Heart left ventricle (tissue), 16 donors: ENCODE measurements around the gene VSX2. TPM values are rescaled to one million over a fixed set of nuclear protein-coding genes. Genes with fewer than 3 reads are reported as not detected.
"Not testable (repeated sequence)": the region's sequence is repeated elsewhere in the genome, so short reads cannot be mapped to it uniquely, and the experiment has no call there.

Experiments
- ATAC-seq, 4 donors: fragments of 200-7000 bp; cut with Tn5 transposase; one replicate each; pipeline ENCODE4 v1.9.1; 2020 to 2022; ENCODE audit warnings: moderate library complexity in 4 of 4, mild to moderate bottlenecking in 3 of 4, moderate number of reproducible peaks in 1 of 4
- DNase-seq, 5 donors: peaks; one replicate each; pipeline ENCODE4 v3.0.0-alpha.2; 2020
- H3K27ac ChIP-seq, 12 donors: fragments of 200-600 bp; sonication (generic) in 4 of 12; one replicate each; pipeline versions ENCODE4 v1.5.0 to v1.8.0; 2016 to 2022; ENCODE audit warnings: mild to moderate bottlenecking in 2 of 12
- H3K27me3 ChIP-seq, 9 donors: fragments of 200-600 bp; sonication (generic) in 2 of 9; one replicate each; pipeline versions ENCODE4 v1.5.1 to v1.8.0; 2016 to 2022; ENCODE audit warnings: mild to moderate bottlenecking in 3 of 9
- H3K36me3 ChIP-seq, 9 donors: fragments of 200-600 bp; sonication (generic) in 2 of 9; one replicate each; pipeline versions ENCODE4 v1.5.0 to v1.8.0; 2018 to 2022; ENCODE audit warnings: mild to moderate bottlenecking in 2 of 9
- H3K4me1 ChIP-seq, 12 donors: fragments of 200-600 bp; sonication (generic) in 4 of 12; one replicate each; pipeline versions ENCODE4 v1.5.0 to v1.8.0; 2016 to 2022; ENCODE audit warnings: mild to moderate bottlenecking in 3 of 12
- H3K4me3 ChIP-seq, 12 donors: fragments of 200-600 bp; sonication (generic) in 4 of 12; one replicate each; pipeline versions ENCODE4 v1.5.0 to v1.8.0; 2017 to 2022; ENCODE audit warnings: mild to moderate bottlenecking in 9 of 12, moderate library complexity in 4 of 12
- H3K9me3 ChIP-seq, 12 donors: fragments of 200-600 bp; sonication (generic) in 4 of 12; one replicate each; pipeline versions ENCODE4 v1.5.0 to v1.8.0; 2016 to 2022; ENCODE audit warnings: mild to moderate bottlenecking in 1 of 12
- CTCF ChIP-seq, 12 donors: fragments of 200-600 bp; sonication (generic) in 4 of 12; IDR thresholded peaks; one replicate each; pipeline versions ENCODE4 v1.5.0 to v1.8.0; 2018 to 2022; ENCODE audit warnings: antibody characterized with exemption in 12 of 12, mild to moderate bottlenecking in 5 of 12
- POLR2A ChIP-seq, 2 donors: fragments of 450-650 bp; IDR thresholded peaks; one replicate each; pipeline ENCODE4 v1.6.1; 2017; ENCODE audit warnings: antibody characterized with exemption in 2 of 2, mild to moderate bottlenecking in 2 of 2, moderate library complexity in 2 of 2
- WGBS, 4 donors: extraction: QIAGEN DNeasy Blood & Tissue Kit in 2 of 4; methylation state at CpG; one replicate each; pipeline versions ENCODE4 v1.1.5 to v1.1.7; 2013 to 2018; 5-methylcytosine and 5-hydroxymethylcytosine counted together
- intact Hi-C, 10 donors: fragments of 100-400 bp; cut with DNase I; formaldehyde crosslinking; loops; one replicate each; pipeline versions ENCODE4 v1.11.1 to v1.14.2; 2022
- polyA plus RNA-seq, 2 donors: library from polyadenylated mRNA; stranded (reverse); fragments of 200-250 nt; gene quantifications; one replicate each; pipeline ENCODE4 v1.2.3, GENCODE V29; 2013
- total RNA-seq, 9 donors: library from RNA; depleted of rRNA in 2 of 9; stranded (reverse); fragments of >200 nt in 2 of 9; fragmentation: NEBNext Ultra II Directional in 3 of 9; extraction: Animal tissue kit (Norgen Biotek cat#: 25700) in 3 of 9; gene quantifications; one replicate each; pipeline versions ENCODE4 v1.1.0 to v1.2.4, GENCODE V29; 2016 to 2023
- donor health status: ischemic (EF 13 %, LVEDD 7.1; RV severe dilation, severe dysfunction).
- donor health status: healthy with polysubstance abuse.
- donor health status: DM: no; HTN: yes; CAD: no.
- donor health status: DM: no; HTN: no; CAD: no.
- donor health status: ischemic (EF 25% LVEDD 6.9; RV normal size, moderate dysfunction).
- donor health status: ischemic (EF 25% LVEDD 5.7; RV mildly dilated, moderate dysfunction).
- donor health status: healthy.
- donor health status: DM: yes; HTN: yes; CAD: no.
- donor health status: ischemic (EF 35%, LVEDD 5.7; RV mildly dilated, moderate dysfunction).
- donor health status: nonischemic (EF 11% LVEDD 7.7; RV severe dilation, severe dysfunction).
- donor health status: DM: yes; HTN: yes; CAD: no.
- donor health status: PGD.
- donor health status: ischemic (EF 29% LVEDD 5.4; RV normal size, mild dysfunction).
- donor health status: nonischemic (EF 23%, LVEDD 6.1; RV moderate dilation, normal function).

Gene VSX2
- total and polyA plus RNA-seq, 11 donors = 0.08 TPM; not detected in 10

- no peaks in the 10 kb centered on the region for H3K36me3 ChIP-seq
- DNase-seq (no peak), ATAC-seq (no peak)
- H3K9me3 ChIP-seq = no peaks in the 10 kb centered on the region
- intact Hi-C loops = no loop called here
- TF ChIP-seq POLR2A (IDR thresholded peaks at IDR 0.05) (no peak), CTCF (IDR thresholded peaks at IDR 0.05) (no peak)
- H3K4me1 ChIP-seq = no peaks in the 10 kb centered on the region
- no peak overlapping the region for H3K27ac ChIP-seq
- 65 to 73% (median 67%) methylated on average over 13 of the region's 13 CpGs for WGBS, 4 donors
- H3K27me3 ChIP-seq = no peaks in the 10 kb centered on the region
- H3K4me3 ChIP-seq = no peak overlapping the region
These were observed 26.2 kb downstream of the VSX2 start for GRCh38 chr14:74265301-74265965.

GRCh38 chr14:74267588-74267987, 28.3 kb downstream of the VSX2 start:
- Histone ChIP-seq H3K36me3 (no peaks in the 10 kb centered on the region), H3K4me3 (no peak overlapping the region), H3K27me3 (peaks cover 0 to 3% (median 0%) of the 10 kb centered on the region in 9 donors), H3K27ac (no peak overlapping the region), H3K9me3 (no peaks in the 10 kb centered on the region), H3K4me1 (no peaks in the 10 kb centered on the region)
- DNase-seq = no peak
- TF ChIP-seq POLR2A (IDR thresholded peaks at IDR 0.05) (no peak), CTCF (IDR thresholded peaks at IDR 0.05) (no peak)
- 46 to 59% (median 54%) methylated on average over 3 of the region's 3 CpGs for WGBS, 4 donors
- no peak for ATAC-seq
- intact Hi-C loops = no loop called here

- H3K4me3 ChIP-seq, H3K27me3 ChIP-seq, ATAC-seq, H3K9me3 ChIP-seq, intact Hi-C loops, H3K36me3 ChIP-seq, H3K4me1 ChIP-seq, H3K27ac ChIP-seq: not testable (repeated sequence)
- WGBS, 4 donors = 74 to 82% (median 78%) methylated on average over 14 of the region's 14 CpGs
- peak in 1 of 5 donors; percentile 7 for DNase-seq
These were observed 31.3 kb downstream of the VSX2 start for GRCh38 chr14:74270382-74271177.

- ATAC-seq (no peak), DNase-seq (no peak)
- Histone ChIP-seq H3K9me3 (no peaks in the 10 kb centered on the region), H3K36me3 (no peaks in the 10 kb centered on the region), H3K4me3 (no peak overlapping the region), H3K27ac (no peak overlapping the region), H3K4me1 (peaks cover 0 to 4% (median 0%) of the 10 kb centered on the region in 12 donors), H3K27me3 (peaks cover 0 to 3% (median 0%) of the 10 kb centered on the region in 9 donors)
- no peak for TF ChIP-seq CTCF (IDR thresholded peaks at IDR 0.05)
- TF ChIP-seq POLR2A (IDR thresholded peaks at IDR 0.05) = no peak
- 36 to 95% (median 93%) methylated on average over 1 of the region's 1 CpG for WGBS, 4 donors
- intact Hi-C loops = no loop called here
These were observed 32.1 kb downstream of the VSX2 start for GRCh38 chr14:74271365-74271764.
